ENCODE measurements around the gene ABCC9.

- no peak for TF ChIP-seq CTCF (IDR thresholded peaks at IDR 0.05; ENCODE audit: insufficient read depth, low read length, poor library complexity, severe bottlenecking)
- TF ChIP-seq EZH2phosphoT487 (conservative IDR thresholded peaks at IDR 0.05; ENCODE audit: low read length): no peak
Observed at GRCh38 chr12:21771311-21771710, 169.9 kb downstream of the ABCC9 start.

Data from SU-DHL-6 (cell line).